HG03039 (cell line): ENCODE results near the gene CEBPB.
"Not testable (repeated sequence)": the region's sequence is repeated elsewhere in the genome, so short reads cannot be mapped to it uniquely, and the experiment has no call there.

ENCODE experiments used
- ATAC-seq: cut with Tn5 transposase; IDR thresholded peaks from one replicate; pipeline ENCODE4 v1.9.1; 2021; ENCODE audit warnings: mild to moderate bottlenecking, moderate library complexity; ENCODE audit not compliant: unreplicated experiment

CEBPB gene

DNA sequence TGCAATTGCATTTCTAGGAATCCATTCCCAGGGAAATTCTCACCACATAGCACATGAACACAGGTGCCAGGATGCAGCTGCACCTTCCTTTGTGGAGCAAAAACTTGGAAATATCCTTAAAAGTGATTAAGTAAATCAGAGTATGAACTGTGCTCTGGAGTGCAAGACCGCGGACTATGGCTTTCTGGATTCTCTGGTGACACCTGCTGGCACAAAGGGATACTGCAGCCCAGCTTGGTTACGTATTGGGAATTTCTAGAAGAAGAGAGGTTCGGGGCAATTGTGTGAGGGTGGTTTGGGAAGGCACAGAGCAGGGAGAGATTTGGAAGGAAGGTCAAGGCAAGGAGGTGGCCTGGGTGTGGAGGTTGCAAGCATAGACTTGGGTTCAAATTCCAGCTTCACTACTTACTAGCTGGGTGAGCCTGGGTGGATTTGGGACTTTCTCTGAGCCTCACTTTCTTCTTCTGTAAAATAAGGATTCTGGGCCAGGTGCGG, 21.3 kb upstream of the CEBPB start:
- no peak for ATAC-seq

DNA sequence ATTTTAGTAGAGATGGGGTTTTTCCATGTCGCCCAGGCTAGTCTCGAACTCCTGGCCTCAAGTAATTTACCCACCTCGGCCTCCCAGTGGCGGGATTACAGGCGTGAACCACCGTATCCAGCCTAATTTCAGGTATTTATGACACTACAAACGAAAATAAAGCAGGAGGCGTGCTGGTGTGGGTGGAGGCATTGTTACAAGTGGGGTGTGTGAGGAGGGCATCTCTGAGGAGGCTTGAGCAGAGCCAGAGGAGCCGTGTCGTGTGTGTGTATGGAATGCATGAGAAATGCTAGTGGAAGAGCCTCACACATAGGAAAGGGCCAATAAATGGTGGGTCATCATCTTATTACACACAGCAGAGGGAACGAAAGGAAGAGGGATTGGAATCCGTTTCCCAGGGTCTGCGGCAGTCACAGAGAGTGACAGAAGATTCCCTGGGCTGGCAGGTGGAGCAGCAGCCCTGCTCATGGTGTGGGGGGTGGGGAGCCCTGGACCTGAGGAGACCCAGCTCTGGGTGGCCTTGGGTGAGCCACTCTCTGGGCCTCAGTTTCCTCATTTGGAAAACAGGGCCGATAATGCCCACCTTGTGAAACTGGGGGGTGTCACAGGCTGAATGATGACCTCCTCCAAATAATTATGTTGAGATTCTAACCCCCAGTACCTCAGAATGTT, 19.9 kb upstream of the CEBPB start:
- ATAC-seq: no peak

GRCh38 chr20:50172347-50173013, 18.1 kb upstream of the CEBPB start:
- no peak for ATAC-seq

- no peak for ATAC-seq
Observed at GRCh38 chr20:50174456-50174855, 16.2 kb upstream of the CEBPB start.

DNA sequence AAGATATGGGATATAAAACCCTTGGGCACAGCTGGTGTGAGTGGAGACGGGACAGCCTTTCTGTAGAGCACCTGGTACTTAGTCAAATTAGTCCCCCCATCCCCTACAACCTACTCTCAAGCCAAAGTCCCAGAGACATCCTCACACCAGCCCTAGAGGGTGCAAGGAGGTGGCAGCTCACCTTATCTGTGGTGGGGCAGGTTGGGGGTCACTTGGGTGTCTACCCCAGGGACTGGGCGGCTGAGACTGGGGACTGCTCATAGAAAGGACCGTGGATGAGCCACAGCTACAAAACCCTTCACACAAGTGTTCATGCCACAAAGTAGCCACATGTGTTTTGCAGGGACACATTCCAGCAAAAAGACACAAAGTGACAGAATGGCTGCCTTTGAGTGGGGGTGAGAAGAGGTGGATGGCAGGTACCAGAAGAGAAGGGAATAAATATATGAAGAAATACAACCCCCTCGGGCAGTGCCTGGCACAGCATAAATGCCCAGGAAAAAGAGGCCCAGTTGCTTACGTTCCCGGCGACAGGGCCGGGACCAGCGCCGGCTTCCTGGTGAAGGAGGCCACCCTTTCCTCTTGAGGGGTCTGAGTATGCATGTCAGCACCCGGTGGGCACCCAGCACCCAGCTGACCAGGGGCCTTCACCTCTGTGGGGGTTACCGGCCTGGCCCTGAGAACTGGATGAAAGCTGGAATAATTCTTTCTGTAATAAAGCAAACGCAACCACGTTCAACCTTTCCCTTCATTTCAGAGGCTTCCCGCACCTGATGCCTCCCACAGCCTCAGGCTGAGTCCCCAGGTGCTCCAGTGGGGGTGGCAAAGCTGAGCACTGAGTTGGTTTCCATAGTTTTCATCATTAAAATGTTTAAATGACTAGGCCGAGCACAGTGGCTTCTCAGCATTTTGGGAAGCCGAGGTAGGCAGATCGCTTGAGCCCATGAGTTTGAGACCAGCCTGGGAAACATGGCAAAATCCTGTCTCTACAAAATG, 14.4 kb upstream of the CEBPB start:
- no peak for ATAC-seq

GRCh38 chr20:50178672-50179071, 12.0 kb upstream of the CEBPB start:
- ATAC-seq: not testable (repeated sequence)

GRCh38 chr20:50181344-50181743, 9.3 kb upstream of the CEBPB start:
- no peak for ATAC-seq

- no peak for ATAC-seq
Observed at GRCh38 chr20:50182346-50182745, 8.3 kb upstream of the CEBPB start.

GRCh38 chr20:50185426-50185825, 5.2 kb upstream of the CEBPB start:
- ATAC-seq: no peak

GRCh38 chr20:50186151-50186885, 4.3 kb upstream of the CEBPB start:
- no peak for ATAC-seq

GRCh38 chr20:50186987-50187402, 3.6 kb upstream of the CEBPB start:
- ATAC-seq: no peak

DNA sequence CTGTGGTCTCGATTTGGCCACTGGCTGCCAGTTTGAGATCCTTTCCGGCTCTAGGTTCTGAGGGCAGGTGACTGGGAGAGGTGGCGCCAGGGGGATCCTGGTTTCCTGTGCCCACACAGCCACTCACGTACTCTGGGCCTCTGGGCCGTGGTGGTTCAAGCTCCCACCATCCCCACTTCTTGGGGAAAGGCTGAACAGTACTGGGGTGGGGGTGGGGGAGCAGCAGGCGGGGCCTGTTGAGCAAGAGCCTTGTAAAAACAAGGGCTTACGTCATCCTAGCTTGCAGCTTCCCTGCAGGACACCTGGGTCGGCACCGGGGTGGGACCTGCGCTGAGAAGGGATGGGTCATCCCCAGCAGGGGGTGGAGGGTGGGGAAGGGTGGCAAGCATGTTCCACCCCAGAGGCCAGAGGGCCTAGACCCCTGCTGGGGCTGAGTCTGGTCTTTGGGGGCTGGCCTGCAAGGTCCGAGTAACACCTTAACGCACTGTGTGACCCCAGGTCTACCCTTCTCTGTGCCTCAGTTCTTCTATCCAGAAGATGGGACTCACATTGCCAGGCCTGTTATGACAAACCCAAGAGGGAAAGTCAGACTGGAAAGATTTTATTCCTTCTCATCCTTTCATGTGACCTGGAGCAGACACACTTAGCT, 3.1 kb upstream of the CEBPB start:
- ATAC-seq: no peak

- ATAC-seq: no peak
Observed at GRCh38 chr20:50188287-50188688, 2.3 kb upstream of the CEBPB start.

GRCh38 chr20:50188879-50189680, 1.6 kb upstream of the CEBPB start:
- ATAC-seq: no peak

GRCh38 chr20:50189681-50190250, 864 bp upstream of the CEBPB start:
- no peak for ATAC-seq

DNA sequence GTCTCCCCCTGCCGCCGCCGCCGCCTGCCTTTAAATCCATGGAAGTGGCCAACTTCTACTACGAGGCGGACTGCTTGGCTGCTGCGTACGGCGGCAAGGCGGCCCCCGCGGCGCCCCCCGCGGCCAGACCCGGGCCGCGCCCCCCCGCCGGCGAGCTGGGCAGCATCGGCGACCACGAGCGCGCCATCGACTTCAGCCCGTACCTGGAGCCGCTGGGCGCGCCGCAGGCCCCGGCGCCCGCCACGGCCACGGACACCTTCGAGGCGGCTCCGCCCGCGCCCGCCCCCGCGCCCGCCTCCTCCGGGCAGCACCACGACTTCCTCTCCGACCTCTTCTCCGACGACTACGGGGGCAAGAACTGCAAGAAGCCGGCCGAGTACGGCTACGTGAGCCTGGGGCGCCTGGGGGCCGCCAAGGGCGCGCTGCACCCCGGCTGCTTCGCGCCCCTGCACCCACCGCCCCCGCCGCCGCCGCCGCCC, 474 bp downstream of the CEBPB start:
- ATAC-seq: peak; percentile 24

DNA sequence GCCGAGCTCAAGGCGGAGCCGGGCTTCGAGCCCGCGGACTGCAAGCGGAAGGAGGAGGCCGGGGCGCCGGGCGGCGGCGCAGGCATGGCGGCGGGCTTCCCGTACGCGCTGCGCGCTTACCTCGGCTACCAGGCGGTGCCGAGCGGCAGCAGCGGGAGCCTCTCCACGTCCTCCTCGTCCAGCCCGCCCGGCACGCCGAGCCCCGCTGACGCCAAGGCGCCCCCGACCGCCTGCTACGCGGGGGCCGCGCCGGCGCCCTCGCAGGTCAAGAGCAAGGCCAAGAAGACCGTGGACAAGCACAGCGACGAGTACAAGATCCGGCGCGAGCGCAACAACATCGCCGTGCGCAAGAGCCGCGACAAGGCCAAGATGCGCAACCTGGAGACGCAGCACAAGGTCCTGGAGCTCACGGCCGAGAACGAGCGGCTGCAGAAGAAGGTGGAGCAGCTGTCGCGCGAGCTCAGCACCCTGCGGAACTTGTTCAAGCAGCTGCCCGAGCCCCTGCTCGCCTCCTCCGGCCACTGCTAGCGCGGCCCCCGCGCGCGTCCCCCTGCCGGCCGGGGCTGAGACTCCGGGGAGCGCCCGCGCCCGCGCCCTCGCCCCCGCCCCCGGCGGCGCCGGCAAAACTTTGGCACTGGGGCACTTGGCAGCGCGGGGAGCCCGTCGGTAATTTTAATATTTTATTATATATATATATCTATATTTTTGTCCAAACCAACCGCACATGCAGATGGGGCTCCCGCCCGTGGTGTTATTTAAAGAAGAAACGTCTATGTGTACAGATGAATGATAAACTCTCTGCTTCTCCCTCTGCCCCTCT, 1.1 kb downstream of the CEBPB start:
- peak; percentile 22 for ATAC-seq
